Stimulated activated CD4-positive, alpha-beta T cell treated with anti-CD3 and anti-CD28 coated beads, Interleukin-1b, Interleukin-23, amount 100 ng/mL, for 4 hours (primary cell): ENCODE measurements around the gene ARHGEF25.
"Not testable (repeated sequence)": the region's sequence is repeated elsewhere in the genome, so short reads cannot be mapped to it uniquely, and the experiment has no call there.

Experiments
- DNase-seq, 2 donors: peaks; one replicate each; pipeline ENCODE4 v3.0.0-alpha.2; 2020; ENCODE audit warnings: low read depth in 2 of 2

Gene ARHGEF25

GRCh38 chr12:57611108-57611826 lies at the start of gene ARHGEF25:
Gene ARHGEF25, plus strand, starts transcription at chr12:57611435. Its CDS starts 460 bp downstream, at chr12:57611895.
- DNase-seq = peak; percentile 36 to 61

GRCh38 chr12:57563358-57563757 lies 47.9 kb upstream of the ARHGEF25 start:
- DNase-seq = no peak

- DNase-seq = no peak
These were observed 47.0 kb upstream of the ARHGEF25 start for GRCh38 chr12:57564178-57564740.

- DNase-seq = no peak
These were observed 42.4 kb upstream of the ARHGEF25 start for GRCh38 chr12:57568838-57569237.

GRCh38 chr12:57569858-57570257 lies 41.4 kb upstream of the ARHGEF25 start:
- DNase-seq = no peak

GRCh38 chr12:57570438-57570837 lies 40.8 kb upstream of the ARHGEF25 start:
- DNase-seq = not testable (repeated sequence)

- DNase-seq = no peak
These were observed 39.1 kb upstream of the ARHGEF25 start for GRCh38 chr12:57571926-57572762.

GRCh38 chr12:57574795-57575194 lies 36.4 kb upstream of the ARHGEF25 start:
- DNase-seq = no peak

- DNase-seq = no peak
These were observed 35.2 kb upstream of the ARHGEF25 start for GRCh38 chr12:57575771-57576612.

GRCh38 chr12:57576613-57577160 lies 34.5 kb upstream of the ARHGEF25 start:
- no peak for DNase-seq

GRCh38 chr12:57577981-57578758 lies 33.1 kb upstream of the ARHGEF25 start:
- no peak for DNase-seq

GRCh38 chr12:57579011-57579410 lies 32.2 kb upstream of the ARHGEF25 start:
- DNase-seq = no peak

- no peak for DNase-seq
These were observed 31.4 kb upstream of the ARHGEF25 start for GRCh38 chr12:57579677-57580465.

GRCh38 chr12:57580466-57580795 lies 30.8 kb upstream of the ARHGEF25 start:
- DNase-seq = no peak

- DNase-seq = no peak
These were observed 29.4 kb upstream of the ARHGEF25 start for GRCh38 chr12:57581802-57582201.

- DNase-seq = no peak
These were observed 28.8 kb upstream of the ARHGEF25 start for GRCh38 chr12:57582440-57582839.

GRCh38 chr12:57583008-57583831 lies 28.0 kb upstream of the ARHGEF25 start:
- DNase-seq = peak in 1 of 2 donors; percentile 60

GRCh38 chr12:57584050-57584449 lies 27.2 kb upstream of the ARHGEF25 start:
- no peak for DNase-seq

- no peak for DNase-seq
These were observed 26.5 kb upstream of the ARHGEF25 start for GRCh38 chr12:57584690-57585089.
